CD4-positive, alpha-beta memory T cell (primary cell): ENCODE results near the gene TOR1B. TPM values are rescaled to one million over a fixed set of nuclear protein-coding genes. Genes with fewer than 3 reads are reported as not detected.
"Not testable (repeated sequence)": the region's sequence is repeated elsewhere in the genome, so short reads cannot be mapped to it uniquely, and the experiment has no call there.

Source experiments
- CTCF ChIA-PET: fragments of 350-600 bp; sonication (Branson Sonifier 250); formaldehyde crosslinking; loops from one replicate; lab custom pipeline; 2021; ENCODE audit warnings: inconsistent platforms; ENCODE audit not compliant: partially characterized antibody; lab: Charles Lee
- POLR2A ChIA-PET: fragments of 350-600 bp; sonication (Branson Sonifier 250); formaldehyde crosslinking; loops from one replicate; lab custom pipeline; 2021; ENCODE audit not compliant: partially characterized antibody; lab: Charles Lee
- DNase-seq, 5 donors: peaks; one replicate each; pipeline versions ENCODE4 v3.0.0 to v3.0.0-alpha.2; 2020 to 2022; ENCODE audit warnings: mixed read lengths in 1 of 5
- H3K27ac ChIP-seq: one replicate; pipeline ENCODE4 v1.7.0; 2013; ENCODE audit warnings: low read depth, low read length
- H3K27me3 ChIP-seq: 2 replicates; pipeline ENCODE4 v1.7.0; 2013; ENCODE audit warnings: mild to moderate bottlenecking, low read length, moderate library complexity; ENCODE audit not compliant: insufficient read depth
- H3K36me3 ChIP-seq: 2 replicates; pipeline ENCODE4 v1.7.0; 2013; ENCODE audit warnings: mild to moderate bottlenecking, low read length, moderate library complexity; ENCODE audit not compliant: insufficient read depth
- H3K4me1 ChIP-seq: 2 replicates; pipeline ENCODE4 v1.7.0; 2013; ENCODE audit warnings: mild to moderate bottlenecking, low read length, moderate library complexity; ENCODE audit not compliant: insufficient read depth
- H3K4me3 ChIP-seq, 2 donors: one replicate each; pipeline ENCODE4 v1.7.0; 2013; ENCODE audit warnings: low read length in 2 of 2, mild to moderate bottlenecking in 1 of 2
- H3K9me3 ChIP-seq, 2 donors: one replicate each; pipeline ENCODE4 v1.7.0; 2013; ENCODE audit warnings: low read length in 2 of 2, control low read depth in 1 of 2; ENCODE audit not compliant: control insufficient read depth in 1 of 2
- H3K27ac Mint-ChIP-seq, 7 donors: one replicate each; pipeline ENCODE4 v1.8.0; 2020 to 2021; ENCODE audit warnings: mixed read lengths in 7 of 7, mild to moderate bottlenecking in 6 of 7, inconsistent platforms in 3 of 7, moderate library complexity in 3 of 7
- H3K27me3 Mint-ChIP-seq, 2 donors: one replicate each; pipeline ENCODE4 v1.8.0; 2020 to 2021; ENCODE audit warnings: mixed read lengths in 2 of 2
- H3K36me3 Mint-ChIP-seq, 2 donors: one replicate each; pipeline ENCODE4 v1.8.0; 2020 to 2021; ENCODE audit warnings: mixed read lengths in 2 of 2, inconsistent platforms in 1 of 2, mild to moderate bottlenecking in 1 of 2
- H3K4me1 Mint-ChIP-seq, 4 donors: one replicate each; pipeline ENCODE4 v1.8.0; 2020 to 2021; ENCODE audit warnings: mixed read lengths in 4 of 4, mild to moderate bottlenecking in 1 of 4
- H3K4me3 Mint-ChIP-seq, 8 donors: one replicate each; pipeline ENCODE4 v1.8.0; 2020 to 2021; ENCODE audit warnings: mixed read lengths in 8 of 8, mild to moderate bottlenecking in 7 of 8, moderate library complexity in 6 of 8, inconsistent platforms in 3 of 8
- H3K9me3 Mint-ChIP-seq, 8 donors: one replicate each; pipeline ENCODE4 v1.8.0; 2020 to 2021; ENCODE audit warnings: mixed read lengths in 8 of 8, mild to moderate bottlenecking in 5 of 8, inconsistent platforms in 3 of 8, moderate library complexity in 1 of 8
- intact Hi-C: fragments of 100-400 bp; cut with micrococcal nuclease; formaldehyde crosslinking; loops from one replicate; pipeline ENCODE4 v1.15.1; 2023
- polyA plus RNA-seq, 2 donors: library from polyadenylated mRNA; unstranded; fragments of 300-500 nt; fragmentation: Illumina TruSeq; gene quantifications; one replicate each; pipeline ENCODE4 v1.2.3, GENCODE V29; 2021
- total RNA-seq, 2 experiments: library from RNA; stranded (reverse); gene quantifications; one replicate each; pipeline ENCODE4 v1.2.3, GENCODE V29; 2021

The TOR1B gene
- total and polyA plus RNA-seq, 4 experiments from 2014 or later = 17.5 to 33.0 (median 27.0) TPM

DNA sequence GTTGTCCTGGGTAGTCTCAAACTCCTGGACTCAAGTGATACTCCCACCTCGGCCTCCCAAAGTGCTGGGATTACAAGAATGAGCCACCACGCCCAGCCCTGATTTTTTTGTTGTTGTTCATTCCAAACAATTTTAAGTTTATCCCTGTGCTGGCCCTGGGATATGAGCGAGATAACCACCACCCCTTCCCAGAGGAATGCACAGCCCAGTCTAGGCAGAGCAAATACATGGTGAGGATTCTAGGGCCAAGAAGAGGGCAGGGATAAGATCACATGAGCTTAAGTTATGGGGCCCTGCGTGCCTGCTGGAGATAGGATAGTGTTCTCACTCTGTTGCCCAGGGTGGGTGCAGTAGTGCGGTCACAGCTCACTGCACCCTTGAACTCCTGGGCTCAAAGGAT lies 21.0 kb upstream of the TOR1B start:
- Histone ChIP-seq H3K27ac (no peak overlapping the region), H3K27me3 (no peaks in the 10 kb centered on the region), H3K36me3 (no peaks in the 10 kb centered on the region), H3K4me1 (peaks cover 12% of the 10 kb centered on the region), H3K4me3 (no peak overlapping the region), H3K9me3 (no peaks in the 10 kb centered on the region)
- ChIA-PET POLR2A (interaction anchor here (0.9 kb wide), 1 partner anchor 44 kb away, joined by 5 read pairs; no protein-coding TSS in a partner anchor), CTCF (interaction anchor here (0.7 to 6.6 kb wide), 11 partner anchors 9 to 651 kb away, joined by 3 to 77 read pairs (median 6); no protein-coding TSS in a partner anchor)
- Mint-ChIP-seq H3K27ac (no peak overlapping the region), H3K4me1 (peaks cover 5 to 13% (median 8%) of the 10 kb centered on the region in 4 donors), H3K27me3 (peaks cover 8 to 11% of the 10 kb centered on the region in 2 donors), H3K4me3 (no peak overlapping the region), H3K9me3 (no peaks in the 10 kb centered on the region), H3K36me3 (no peaks in the 10 kb centered on the region)
- no peak for DNase-seq
- intact Hi-C loops = no loop called here

DNA sequence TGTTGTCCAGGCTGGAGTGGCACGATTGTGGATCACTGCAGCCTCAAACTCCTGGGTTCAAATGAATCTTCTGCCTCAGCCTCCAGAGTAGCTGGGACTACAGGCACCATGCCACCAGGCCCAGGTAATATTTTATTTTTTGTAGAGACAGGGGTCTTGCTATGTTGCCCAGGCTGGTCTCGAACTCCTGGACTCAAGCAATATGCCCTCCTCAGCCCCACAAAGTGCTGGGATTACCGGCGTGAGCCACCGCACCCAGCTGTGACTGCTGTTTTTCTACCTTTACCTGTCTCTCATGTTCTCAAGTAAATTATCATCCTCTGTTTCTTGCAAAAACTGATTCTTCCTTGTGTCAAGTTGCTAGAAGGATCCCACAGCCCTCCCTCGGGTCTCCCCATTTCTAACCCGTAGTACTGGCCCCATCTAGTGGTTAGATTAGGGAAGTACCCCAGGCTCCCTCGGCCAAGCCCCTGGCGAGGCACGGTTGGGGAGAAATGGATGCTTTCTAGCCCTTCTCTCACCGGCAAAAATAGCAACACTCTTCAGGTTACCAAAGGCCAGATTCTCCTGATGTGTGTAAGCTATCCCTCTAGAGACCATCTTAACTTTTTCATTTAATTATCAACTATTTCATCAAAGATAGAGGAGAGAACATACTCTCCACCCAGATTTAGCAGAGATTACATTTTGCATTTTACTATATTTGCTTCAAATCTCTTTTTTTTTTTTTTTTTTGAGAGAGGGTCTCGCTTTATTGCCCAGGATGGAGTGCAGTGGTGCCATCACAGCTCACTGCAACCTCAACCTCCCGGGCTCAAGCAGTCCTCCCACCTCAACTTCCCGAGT lies 19.2 kb upstream of the TOR1B start:
- Mint-ChIP-seq H3K9me3 (no peaks in the 10 kb centered on the region), H3K36me3 (no peaks in the 10 kb centered on the region), H3K27ac (peak overlapping the region in 2 of 7 donors; percentile 20 to 61), H3K4me3 (no peak overlapping the region), H3K27me3 (peaks cover 5 to 6% of the 10 kb centered on the region in 2 donors), H3K4me1 (peaks cover 0 to 4% (median 3%) of the 10 kb centered on the region in 4 donors)
- intact Hi-C loops = loop anchor here (1.0 kb wide), 5 partner anchors 46 to 652 kb away; partner anchors contain the start of gene ASB6
- Histone ChIP-seq H3K27ac (no peak overlapping the region), H3K4me1 (peaks cover 3% of the 10 kb centered on the region), H3K9me3 (no peaks in the 10 kb centered on the region), H3K27me3 (no peaks in the 10 kb centered on the region), H3K4me3 (no peak overlapping the region), H3K36me3 (no peaks in the 10 kb centered on the region)
- POLR2A ChIA-PET = interaction anchor here (1.9 kb wide), 1 partner anchor 46 kb away, joined by 7 read pairs; no protein-coding TSS in a partner anchor
- DNase-seq = peak; percentile 68 to 78 (median 74)
- CTCF ChIA-PET = interaction anchor here (0.6 to 6.6 kb wide), 27 partner anchors 9 to 1023 kb away, joined by 3 to 77 read pairs (median 3); partner anchors contain the start of gene TOR1B

DNA sequence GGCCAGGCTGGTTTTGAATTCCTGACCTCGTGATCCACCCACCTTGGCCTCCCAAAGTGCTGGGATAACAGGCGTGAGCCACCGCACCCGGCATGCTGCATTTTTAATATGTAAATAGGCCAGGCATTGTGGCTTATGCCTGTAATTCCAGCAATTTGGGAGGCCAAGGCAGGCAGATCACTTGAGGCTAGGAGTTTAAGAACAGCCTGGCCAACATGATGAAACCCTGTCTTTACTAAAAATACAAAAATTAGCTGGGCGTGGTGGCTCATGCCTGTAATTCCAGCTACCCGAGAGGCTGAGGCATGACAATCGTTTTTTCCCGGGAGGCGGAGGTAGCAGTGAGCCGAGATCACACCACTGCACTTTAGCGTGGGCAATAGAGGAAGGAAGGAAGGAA lies 18.0 kb upstream of the TOR1B start:
- DNase-seq, H3K36me3 ChIP-seq, intact Hi-C loops, H3K27ac Mint-ChIP-seq, H3K4me1 ChIP-seq, H3K4me3 ChIP-seq, H3K9me3 Mint-ChIP-seq, H3K9me3 ChIP-seq, H3K27me3 ChIP-seq, H3K27me3 Mint-ChIP-seq, H3K4me1 Mint-ChIP-seq, H3K27ac ChIP-seq, H3K4me3 Mint-ChIP-seq, H3K36me3 Mint-ChIP-seq: not testable (repeated sequence)
- ChIA-PET POLR2A (interaction anchor here (1.9 kb wide), 1 partner anchor 47 kb away, joined by 7 read pairs; no protein-coding TSS in a partner anchor), CTCF (interaction anchor here (0.9 to 6.6 kb wide), 8 partner anchors 10 to 654 kb away, joined by 3 to 77 read pairs (median 8); no protein-coding TSS in a partner anchor)

DNA sequence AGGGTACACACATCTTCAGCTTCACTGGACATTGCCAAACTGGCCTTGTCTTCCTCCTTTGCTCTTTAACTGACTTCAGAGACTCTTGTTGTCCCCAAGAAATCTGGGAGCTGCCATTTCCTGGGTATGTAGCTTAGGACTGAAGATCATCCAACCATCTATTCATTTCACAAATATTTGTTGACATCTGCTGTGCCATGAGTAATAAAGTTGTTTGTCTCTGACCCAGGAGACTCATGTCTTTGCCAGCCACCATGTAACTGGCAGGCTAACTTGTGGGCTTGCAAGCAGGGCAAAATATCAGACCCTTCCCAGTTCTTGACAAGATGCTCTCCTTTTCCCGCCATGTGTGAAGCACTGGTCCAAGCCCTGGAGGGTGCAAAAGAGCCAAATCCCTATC lies 17.1 kb upstream of the TOR1B start:
- intact Hi-C loops = no loop called here
- POLR2A ChIA-PET = interaction anchor here (1.8 kb wide), 1 partner anchor 48 kb away, joined by 7 read pairs; no protein-coding TSS in a partner anchor

DNA sequence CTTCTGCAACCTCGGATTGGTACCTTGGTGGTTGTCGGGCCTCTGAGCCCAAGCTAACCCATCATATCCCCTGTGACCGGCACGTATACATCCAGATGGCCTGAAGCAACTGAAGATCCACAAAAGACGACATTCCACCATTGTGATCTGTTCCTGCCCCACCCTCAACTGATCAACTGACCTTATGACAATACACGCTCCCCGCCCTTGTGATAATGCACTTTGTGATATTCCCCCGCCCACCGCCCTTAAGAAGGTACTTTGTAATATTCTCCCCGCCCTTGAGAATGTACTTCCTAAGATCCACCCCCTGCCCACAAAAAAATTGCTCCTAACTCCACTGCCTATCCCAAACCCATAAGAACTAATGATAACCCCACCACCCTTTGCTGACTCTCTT lies 16.5 kb upstream of the TOR1B start:
- no peak overlapping the region for H3K4me3 Mint-ChIP-seq

More for the DNA sequence above, 17.1 kb upstream of the TOR1B start:
- Histone ChIP-seq H3K27me3 (no peaks in the 10 kb centered on the region), H3K36me3 (no peaks in the 10 kb centered on the region), H3K9me3 (no peaks in the 10 kb centered on the region), H3K4me3 (no peak overlapping the region), H3K4me1 (peaks cover 3% of the 10 kb centered on the region), H3K27ac (no peak overlapping the region)
- CTCF ChIA-PET = interaction anchor here (0.9 to 6.6 kb wide), 6 partner anchors 25 to 655 kb away, joined by 3 to 77 read pairs (median 17); no protein-coding TSS in a partner anchor
- no peak for DNase-seq
- no peak overlapping the region for H3K4me3 Mint-ChIP-seq
- no peak overlapping the region for H3K27ac Mint-ChIP-seq
- H3K9me3 Mint-ChIP-seq = no peaks in the 10 kb centered on the region
- H3K4me1 Mint-ChIP-seq = peaks cover 6 to 14% (median 9%) of the 10 kb centered on the region in 4 donors
- no peaks in the 10 kb centered on the region for H3K36me3 Mint-ChIP-seq
- peaks cover 8 to 10% of the 10 kb centered on the region in 2 donors for H3K27me3 Mint-ChIP-seq

DNA sequence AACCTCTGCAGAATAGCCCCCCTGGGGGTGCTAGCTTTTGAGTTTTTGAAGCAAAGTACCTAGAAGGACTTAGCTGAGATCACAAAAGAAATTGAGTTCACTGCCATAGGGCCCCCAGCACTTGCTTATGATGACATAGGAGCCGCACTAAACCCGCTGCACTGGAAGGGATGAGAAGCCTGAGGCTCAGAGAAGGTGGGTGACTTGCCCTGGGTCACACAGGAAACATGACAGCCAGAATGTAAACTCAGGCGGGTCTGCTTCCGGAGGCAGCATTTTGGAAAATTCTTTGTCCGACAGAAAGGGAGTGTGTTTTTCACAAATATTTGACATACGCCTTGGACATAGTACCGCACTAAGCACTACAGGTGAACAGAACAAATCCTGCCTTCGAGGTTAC lies 8.4 kb upstream of the TOR1B start:
- H3K4me3 ChIP-seq = no peak overlapping the region
- Mint-ChIP-seq H3K4me3 (no peak overlapping the region), H3K27me3 (peaks cover 2 to 6% of the 10 kb centered on the region in 2 donors), H3K9me3 (no peaks in the 10 kb centered on the region), H3K27ac (no peak overlapping the region), H3K36me3 (no peaks in the 10 kb centered on the region), H3K4me1 (peaks cover 5 to 10% (median 6%) of the 10 kb centered on the region in 4 donors)
- ChIA-PET POLR2A (no interaction called here), CTCF (interaction anchor here (0.7 to 1.4 kb wide), 2 partner anchors 11 to 247 kb away, joined by 3 read pairs; no protein-coding TSS in a partner anchor)
- no peaks in the 10 kb centered on the region for H3K9me3 ChIP-seq
- intact Hi-C loops = no loop called here
- H3K27ac ChIP-seq = no peak overlapping the region
- H3K4me1 ChIP-seq = no peaks in the 10 kb centered on the region
- no peaks in the 10 kb centered on the region for H3K27me3 ChIP-seq
- DNase-seq = no peak
- H3K36me3 ChIP-seq = no peaks in the 10 kb centered on the region

More for the DNA sequence above, 16.5 kb upstream of the TOR1B start:
- no peaks in the 10 kb centered on the region for H3K36me3 Mint-ChIP-seq
- ChIA-PET CTCF (interaction anchor here (1.7 to 6.6 kb wide), 3 partner anchors 49 to 656 kb away, joined by 7 to 77 read pairs (median 49); no protein-coding TSS in a partner anchor), POLR2A (interaction anchor here (1.8 kb wide), 1 partner anchor 49 kb away, joined by 7 read pairs; no protein-coding TSS in a partner anchor)
- no peak for DNase-seq
- H3K27ac Mint-ChIP-seq = no peak overlapping the region
- H3K4me1 Mint-ChIP-seq = peaks cover 6 to 14% (median 9%) of the 10 kb centered on the region in 4 donors
- Histone ChIP-seq H3K4me1 (peaks cover 3% of the 10 kb centered on the region), H3K27me3 (no peaks in the 10 kb centered on the region), H3K27ac (no peak overlapping the region), H3K9me3 (no peaks in the 10 kb centered on the region), H3K36me3 (no peaks in the 10 kb centered on the region), H3K4me3 (no peak overlapping the region)
- no peaks in the 10 kb centered on the region for H3K9me3 Mint-ChIP-seq
- H3K27me3 Mint-ChIP-seq = peaks cover 8 to 9% of the 10 kb centered on the region in 2 donors
- intact Hi-C loops = no loop called here

DNA sequence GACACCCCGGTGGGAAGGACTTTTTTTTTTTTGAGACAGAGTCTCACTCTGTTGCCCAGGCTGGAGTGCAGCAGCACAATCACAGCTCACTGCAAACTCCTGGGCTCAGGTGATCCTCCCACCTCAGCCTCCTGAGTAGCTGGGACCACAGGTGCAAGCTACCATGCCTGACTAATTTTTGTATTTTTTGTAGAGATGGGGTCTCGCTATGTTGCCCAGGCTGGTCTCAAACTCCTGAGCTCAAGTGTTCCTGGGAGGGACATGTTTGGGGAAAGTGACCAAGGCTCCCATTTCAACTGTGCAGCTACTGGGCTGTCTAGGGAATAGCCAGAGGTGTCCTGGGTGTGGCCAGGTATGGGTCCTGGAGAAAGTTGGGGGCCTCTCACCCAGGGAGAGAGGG lies 7.0 kb upstream of the TOR1B start:
- POLR2A ChIA-PET = not testable (repeated sequence)

More for the DNA sequence above, 7.0 kb upstream of the TOR1B start:
- H3K4me3 ChIP-seq, H3K27me3 Mint-ChIP-seq, H3K4me1 Mint-ChIP-seq, H3K4me1 ChIP-seq, H3K36me3 ChIP-seq, H3K9me3 ChIP-seq, H3K27me3 ChIP-seq, DNase-seq, H3K27ac ChIP-seq, H3K9me3 Mint-ChIP-seq, H3K4me3 Mint-ChIP-seq, intact Hi-C loops, H3K36me3 Mint-ChIP-seq: not testable (repeated sequence)
- CTCF ChIA-PET = interaction anchor here (0.5 to 0.6 kb wide), 2 partner anchors 13 to 873 kb away, joined by 3 read pairs; no protein-coding TSS in a partner anchor
- H3K27ac Mint-ChIP-seq = peak overlapping the region in 1 of 7 donors; percentile 37
